MM.1S (cell line): Measurements from ENCODE around the gene CERS2.

Experiments
- DNase-seq: peaks from one replicate; pipeline ENCODE4 v3.0.0-alpha.2; 2015
- H2AFZ ChIP-seq: fragments of 300-600 bp; sonication (generic); 2 replicates; pipeline ENCODE4 v1.6.0; 2016; ENCODE audit warnings: antibody characterized with exemption, low read length
- H3F3A ChIP-seq: fragments of 300-600 bp; sonication (generic); 2 replicates; pipeline ENCODE4 v1.6.1; 2016; ENCODE audit warnings: mild to moderate bottlenecking, antibody characterized with exemption, low read length, moderate library complexity, mixed read lengths; ENCODE audit not compliant: insufficient read depth
- H3K27ac ChIP-seq: fragments of 300-600 bp; sonication (generic); 2 replicates; pipeline ENCODE4 v1.5.1; 2016; ENCODE audit warnings: mild to moderate bottlenecking, low read length
- H3K27me3 ChIP-seq: fragments of 300-600 bp; sonication (generic); replicated peaks from 2 replicates; pipeline ENCODE4 v1.6.0; 2016; ENCODE audit warnings: low read length; ENCODE audit not compliant: insufficient read depth
- H3K36me3 ChIP-seq: fragments of 300-600 bp; sonication (generic); replicated peaks from 2 replicates; pipeline ENCODE4 v1.6.1; 2016; ENCODE audit warnings: mild to moderate bottlenecking, low read length, mixed read lengths; ENCODE audit not compliant: insufficient read depth
- H3K4me1 ChIP-seq: fragments of 300-600 bp; sonication (generic); 2 replicates; pipeline ENCODE4 v1.6.1; 2016; ENCODE audit warnings: low read length, mixed read lengths
- H3K4me2 ChIP-seq: fragments of 300-600 bp; sonication (generic); 2 replicates; pipeline ENCODE4 v1.6.0; 2016; ENCODE audit warnings: low read depth, low read length
- H3K4me3 ChIP-seq: fragments of 300-600 bp; sonication (generic); 2 replicates; pipeline ENCODE4 v1.5.1; 2016; ENCODE audit warnings: low read length, mixed read lengths
- H3K79me2 ChIP-seq: fragments of 300-600 bp; sonication (generic); 2 replicates; pipeline ENCODE4 v1.6.1; 2016; ENCODE audit warnings: mixed run types, low read length, mixed read lengths
- H3K9ac ChIP-seq: fragments of 300-600 bp; sonication (generic); 2 replicates; pipeline ENCODE4 v1.6.1; 2016; ENCODE audit warnings: low read length, mixed read lengths
- H3K9me2 ChIP-seq: fragments of 300-600 bp; sonication (generic); replicated peaks from 2 replicates; pipeline ENCODE4 v1.6.1; 2016; ENCODE audit warnings: mild to moderate bottlenecking, low read length, mixed read lengths; ENCODE audit not compliant: insufficient read depth
- H3K9me3 ChIP-seq: fragments of 300-600 bp; sonication (generic); replicated peaks from 2 replicates; pipeline ENCODE4 v1.6.1; 2016; ENCODE audit warnings: mild to moderate bottlenecking, low read length, mixed read lengths; ENCODE audit not compliant: insufficient read depth
- H4K20me1 ChIP-seq: fragments of 300-600 bp; sonication (generic); 2 replicates; pipeline ENCODE4 v1.6.1; 2016; ENCODE audit warnings: mild to moderate bottlenecking, low read length, moderate library complexity, mixed read lengths; ENCODE audit not compliant: insufficient read depth
- EZH2 ChIP-seq: fragments of 300-600 bp; sonication (generic); optimal IDR thresholded peaks from 2 replicates; pipeline ENCODE3; 2017; ENCODE audit warnings: low read depth, mild to moderate bottlenecking, antibody characterized with exemption, low read length, mixed read lengths
- EZH2phosphoT487 ChIP-seq: fragments of 300-600 bp; sonication (generic); IDR thresholded peaks from 2 replicates; pipeline ENCODE4 v1.6.1; 2018; ENCODE audit warnings: antibody characterized with exemption, low read length
- TF ChIP-seq, protein P1 (sequence below): fragments of 300-600 bp; sonication (generic); IDR thresholded peaks from 2 replicates; pipeline ENCODE4 v1.5.1; 2016; ENCODE audit warnings: antibody characterized with exemption, low read length, mixed read lengths

Gene CERS2

GRCh38 chr1:150966011-150966410, 8.6 kb downstream of the CERS2 start:
- no peak overlapping the region for H3K27ac ChIP-seq
- no peak overlapping the region for H3K9ac ChIP-seq
- TF ChIP-seq, protein P1, sequence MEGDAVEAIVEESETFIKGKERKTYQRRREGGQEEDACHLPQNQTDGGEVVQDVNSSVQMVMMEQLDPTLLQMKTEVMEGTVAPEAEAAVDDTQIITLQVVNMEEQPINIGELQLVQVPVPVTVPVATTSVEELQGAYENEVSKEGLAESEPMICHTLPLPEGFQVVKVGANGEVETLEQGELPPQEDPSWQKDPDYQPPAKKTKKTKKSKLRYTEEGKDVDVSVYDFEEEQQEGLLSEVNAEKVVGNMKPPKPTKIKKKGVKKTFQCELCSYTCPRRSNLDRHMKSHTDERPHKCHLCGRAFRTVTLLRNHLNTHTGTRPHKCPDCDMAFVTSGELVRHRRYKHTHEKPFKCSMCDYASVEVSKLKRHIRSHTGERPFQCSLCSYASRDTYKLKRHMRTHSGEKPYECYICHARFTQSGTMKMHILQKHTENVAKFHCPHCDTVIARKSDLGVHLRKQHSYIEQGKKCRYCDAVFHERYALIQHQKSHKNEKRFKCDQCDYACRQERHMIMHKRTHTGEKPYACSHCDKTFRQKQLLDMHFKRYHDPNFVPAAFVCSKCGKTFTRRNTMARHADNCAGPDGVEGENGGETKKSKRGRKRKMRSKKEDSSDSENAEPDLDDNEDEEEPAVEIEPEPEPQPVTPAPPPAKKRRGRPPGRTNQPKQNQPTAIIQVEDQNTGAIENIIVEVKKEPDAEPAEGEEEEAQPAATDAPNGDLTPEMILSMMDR, result no peak
- no peak for TF ChIP-seq EZH2
- TF ChIP-seq EZH2phosphoT487, result no peak
- peaks cover 27% of the 10 kb centered on the region for H3K36me3 ChIP-seq
- H3K4me2 ChIP-seq, result no peak overlapping the region
- H3K79me2 ChIP-seq, result peaks cover 40% of the 10 kb centered on the region
- no peaks in the 10 kb centered on the region for H3K9me3 ChIP-seq
- H4K20me1 ChIP-seq, result 0 out of 2 replicates have a peak, but pooled peaks cover 6% of the 10 kb centered on the region
- DNase-seq, result no peak
- H2AFZ ChIP-seq, result no peak overlapping the region
- H3K27me3 ChIP-seq, result no peaks in the 10 kb centered on the region
- no peaks in the 10 kb centered on the region for H3F3A ChIP-seq
- no peak overlapping the region for H3K4me3 ChIP-seq
- H3K4me1 ChIP-seq, result no peaks in the 10 kb centered on the region
- no peaks in the 10 kb centered on the region for H3K9me2 ChIP-seq

DNA sequence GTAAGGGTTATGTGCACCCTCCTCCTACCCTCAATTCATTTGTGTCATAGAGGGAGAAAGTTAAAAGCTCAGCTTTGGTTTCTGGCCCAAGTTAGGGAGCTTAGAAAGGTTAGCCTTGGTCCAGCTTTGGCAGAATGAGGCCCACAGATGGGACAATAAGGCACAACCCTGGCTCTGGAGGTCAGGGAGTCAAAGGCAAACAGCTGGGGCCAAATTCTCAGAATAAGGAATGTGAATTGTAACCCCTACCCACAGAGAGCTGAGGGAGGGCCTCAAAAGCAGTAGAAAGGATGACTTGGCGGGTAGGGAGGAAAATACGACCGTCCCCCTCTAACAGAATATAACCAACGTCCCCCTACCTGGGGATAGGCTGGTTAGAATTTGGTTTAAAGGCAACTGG, 9.0 kb downstream of the CERS2 start:
- Histone ChIP-seq H3K9me3 (no peaks in the 10 kb centered on the region), H3K4me2 (no peak overlapping the region), H3K9ac (no peak overlapping the region), H3K27me3 (no peaks in the 10 kb centered on the region), H3K9me2 (no peaks in the 10 kb centered on the region), H3K4me3 (no peak overlapping the region), H3K36me3 (peaks cover 27% of the 10 kb centered on the region), H2AFZ (no peak overlapping the region), H3F3A (no peaks in the 10 kb centered on the region), H3K27ac (no peak overlapping the region), H3K79me2 (peaks cover 36% of the 10 kb centered on the region), H4K20me1 (0 out of 2 replicates have a peak, but pooled peaks cover 5% of the 10 kb centered on the region), H3K4me1 (no peaks in the 10 kb centered on the region)
- TF ChIP-seq, protein P1, result no peak
- TF ChIP-seq EZH2, result no peak
- no peak for TF ChIP-seq EZH2phosphoT487
- DNase-seq, result no peak

GRCh38 chr1:150964164-150964489, 10.5 kb downstream of the CERS2 start:
- Histone ChIP-seq H3K27me3 (no peaks in the 10 kb centered on the region), H3K9ac (no peak overlapping the region), H3K36me3 (peaks cover 31% of the 10 kb centered on the region), H3K9me3 (no peaks in the 10 kb centered on the region), H4K20me1 (no peaks in the 10 kb centered on the region), H3F3A (no peaks in the 10 kb centered on the region), H3K79me2 (peaks cover 23% of the 10 kb centered on the region), H2AFZ (no peak overlapping the region), H3K9me2 (no peaks in the 10 kb centered on the region), H3K4me2 (no peak overlapping the region), H3K27ac (no peak overlapping the region), H3K4me1 (no peaks in the 10 kb centered on the region), H3K4me3 (no peak overlapping the region)
- no peak for DNase-seq
- TF ChIP-seq, protein P1, result no peak
- no peak for TF ChIP-seq EZH2phosphoT487
